ENCODE results near the gene EPRS1. TPM values are rescaled to one million over a fixed set of nuclear protein-coding genes. Genes with fewer than 3 reads are reported as not detected.

EPRS1 gene
- polyA plus RNA-seq, 2 of the 4 experiments (the other 2 are of a cell fraction), result 69.4 to 113 TPM

GRCh38 chr1:220043646-220044045 is 2.7 kb downstream of the EPRS1 start:
- Histone ChIP-seq H3K27ac (no peak overlapping the region), H3K9me3 (no peaks in the 10 kb centered on the region), H3K4me3 (no peak overlapping the region), H3K4me2 (peak overlapping the region; percentile 81; the same call in 2 of the 3 replicates), H3K4me1 (peaks cover 12% of the 10 kb centered on the region; the same call in 2 of the 3 replicates)
- DNase-seq (ENCODE audit: low read depth in 1 of 2, low spot score in 1 of 2), result no peak
- CTCF ChIA-PET, result no interaction called here
- FAIRE-seq, result no peak
- 88% methylated on average over 2 of the region's 2 CpGs for WGBS (ENCODE audit: missing lambda C conversion rate)
- POLR2A ChIA-PET, result no interaction called here
- no peak for TF ChIP-seq CHD2 (IDR thresholded peaks at IDR 0.05; ENCODE audit: low read length, partially characterized antibody)
- TF ChIP-seq ZSCAN20 (CRISPR knock-in tag; IDR thresholded peaks at IDR 0.05), result no peak
- TF ChIP-seq HOXB13 (CRISPR knock-in tag; IDR thresholded peaks at IDR 0.05; ENCODE audit: low read depth), result no peak
- TF ChIP-seq EHF (CRISPR knock-in tag; IDR thresholded peaks at IDR 0.05), result no peak
- no peak for TF ChIP-seq NPAS2 (CRISPR knock-in tag; IDR thresholded peaks at IDR 0.05; ENCODE audit: borderline replicate concordance)
- no peak for TF ChIP-seq CEBPB (IDR thresholded peaks at IDR 0.05)
- no peak for TF ChIP-seq TFCP2L1 (CRISPR knock-in tag; IDR thresholded peaks at IDR 0.05)
- no peak for TF ChIP-seq POLR2AphosphoS2 (conservative IDR thresholded peaks at IDR 0.05; ENCODE audit: low read length)
- TF ChIP-seq KDM5A (IDR thresholded peaks at IDR 0.05), result no peak
- no peak for TF ChIP-seq USF2 (IDR thresholded peaks at IDR 0.05)
- TF ChIP-seq FOSB (CRISPR knock-in tag; IDR thresholded peaks at IDR 0.05), result no peak
- TF ChIP-seq EHMT2 (IDR thresholded peaks at IDR 0.05; ENCODE audit: low read depth), result no peak
- TF ChIP-seq MAFK (IDR thresholded peaks at IDR 0.05; ENCODE audit: partially characterized antibody), result no peak
- TF ChIP-seq HES2 (IDR thresholded peaks at IDR 0.05), result no peak
- TF ChIP-seq MAX (IDR thresholded peaks at IDR 0.05), result no peak
- TF ChIP-seq ZNF302 (CRISPR knock-in tag; IDR thresholded peaks at IDR 0.05), result no peak
- TF ChIP-seq ESRRA (IDR thresholded peaks at IDR 0.05; ENCODE audit: borderline replicate concordance, low read length), result no peak
- no peak for TF ChIP-seq RARB (CRISPR knock-in tag; IDR thresholded peaks at IDR 0.05)
- ATAC-seq, result no peak

- ATAC-seq (no peak), DNase-seq (ENCODE audit: low read depth in 1 of 2, low spot score in 1 of 2) (no peak), FAIRE-seq (no peak)
- TF ChIP-seq MAFK (IDR thresholded peaks at IDR 0.05; ENCODE audit: partially characterized antibody) (peak; percentile 40), ZNF302 (CRISPR knock-in tag; IDR thresholded peaks at IDR 0.05) (no peak), HES2 (IDR thresholded peaks at IDR 0.05) (no peak), GATA3 (IDR thresholded peaks at IDR 0.05; ENCODE audit: borderline replicate concordance) (no peak)
- CTCF ChIA-PET, result interaction anchor here (1.2 kb wide), 1 partner anchor 42 kb away, joined by 3 read pairs; no protein-coding TSS in a partner anchor
- H3K4me1 ChIP-seq, result peaks cover 12% of the 10 kb centered on the region; the same call in 2 of the 3 replicates
- no peak overlapping the region for H3K27ac ChIP-seq
- H3K4me2 ChIP-seq, result no peak overlapping the region
- POLR2A ChIA-PET, result interaction anchor here (0.6 kb wide), 1 partner anchor 10 kb away, joined by 3 read pairs; no protein-coding TSS in a partner anchor
- H3K9me3 ChIP-seq, result no peaks in the 10 kb centered on the region
- H3K4me3 ChIP-seq, result no peak overlapping the region
- 89% methylated on average over 5 of the region's 5 CpGs for WGBS (ENCODE audit: missing lambda C conversion rate)
Measured at GRCh38 chr1:220040028-220040596, 6.2 kb downstream of the EPRS1 start.

GRCh38 chr1:220038640-220039039 is 7.7 kb downstream of the EPRS1 start:
- ATAC-seq, result no peak
- TF ChIP-seq MAZ (IDR thresholded peaks at IDR 0.05; ENCODE audit: borderline replicate concordance, low read depth, low read length) (no peak), USF2 (IDR thresholded peaks at IDR 0.05) (no peak), PBX3 (IDR thresholded peaks at IDR 0.05) (no peak), HOXB5 (CRISPR knock-in tag; IDR thresholded peaks at IDR 0.05) (no peak), CBX2 (IDR thresholded peaks at IDR 0.05; ENCODE audit: borderline replicate concordance, low read depth) (no peak), ZNF302 (CRISPR knock-in tag; IDR thresholded peaks at IDR 0.05) (no peak), RNF2 (IDR thresholded peaks at IDR 0.05; ENCODE audit: borderline replicate concordance, low read depth) (no peak), NFE2L2 (conservative IDR thresholded peaks at IDR 0.05; ENCODE audit: low read length) (no peak), PHF8 (IDR thresholded peaks at IDR 0.05; ENCODE audit: borderline replicate concordance, low read depth) (no peak), FOSB (CRISPR knock-in tag; IDR thresholded peaks at IDR 0.05) (no peak), EP300 (IDR thresholded peaks at IDR 0.05) (no peak), KDM5A (IDR thresholded peaks at IDR 0.05) (no peak), GATA3 (IDR thresholded peaks at IDR 0.05; ENCODE audit: borderline replicate concordance) (no peak), CBX8 (IDR thresholded peaks at IDR 0.05) (no peak), CTCF (IDR thresholded peaks at IDR 0.05) (no peak)
- H3K4me2 ChIP-seq, result no peak overlapping the region
- no peak for FAIRE-seq
- H3K9me3 ChIP-seq, result no peaks in the 10 kb centered on the region
- CTCF ChIA-PET, result interaction anchor here (0.6 kb wide), 1 partner anchor 204 kb away, joined by 5 read pairs; no protein-coding TSS in a partner anchor
- DNase-seq (ENCODE audit: low read depth in 1 of 2, low spot score in 1 of 2), result no peak
- WGBS (ENCODE audit: missing lambda C conversion rate), result 92% methylated on average over 4 of the region's 4 CpGs
- no peak overlapping the region for H3K4me3 ChIP-seq
- POLR2A ChIA-PET, result no interaction called here
- no peaks in the 10 kb centered on the region; the same call in 1 of the 3 replicates for H3K4me1 ChIP-seq
- H3K27ac ChIP-seq, result no peak overlapping the region

Measured in A549 (cell line).